Measurements from ENCODE around the gene ZNF169. TPM values are rescaled to one million over a fixed set of nuclear protein-coding genes. Genes with fewer than 3 reads are reported as not detected.
"Not testable (repeated sequence)": the region's sequence is repeated elsewhere in the genome, so short reads cannot be mapped to it uniquely, and the experiment has no call there.

Gene ZNF169
- total RNA-seq, 4 donors from 2014 or later = 8.9 to 27.3 (median 13.8) TPM

DNA sequence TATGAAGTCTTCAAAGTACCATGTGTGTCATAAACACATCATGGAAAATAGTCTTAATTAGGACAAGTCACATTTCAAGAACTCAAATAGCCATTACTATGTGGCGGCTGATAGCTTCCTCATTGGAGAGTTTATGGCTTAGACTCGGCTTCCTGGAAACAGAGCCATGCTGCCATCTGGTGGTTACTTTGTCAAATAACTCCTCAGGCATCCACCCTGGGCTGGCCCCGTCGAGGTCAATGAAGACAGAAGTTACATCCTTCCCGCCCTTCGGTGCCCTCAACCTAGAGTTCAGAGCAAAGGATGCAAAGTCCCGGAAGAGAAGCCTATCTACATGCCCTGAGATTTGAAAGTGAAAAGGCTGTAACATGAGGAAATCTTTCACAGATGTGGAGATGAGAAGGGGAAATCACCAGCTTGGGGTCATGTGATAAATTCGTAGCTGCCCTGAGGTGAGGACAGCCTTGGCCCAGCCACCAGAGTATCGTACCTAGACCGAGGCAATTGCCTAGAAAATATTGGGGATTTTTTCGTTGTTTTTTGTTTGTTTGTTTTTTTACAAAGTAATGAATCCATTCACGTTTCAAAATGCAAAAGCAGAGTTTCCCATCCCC, 45.5 kb upstream of the ZNF169 start:
- H3K36me3 ChIP-seq = no peaks in the 10 kb centered on the region
- no peak overlapping the region for H3K4me3 ChIP-seq (replicated peaks in 1 of 3)
- no peaks in the 10 kb centered on the region for H3K4me1 ChIP-seq
- DNase-seq = peak; percentile 66 to 68
- no peak overlapping the region for H3K27ac ChIP-seq
- WGBS, 2 donors = 20 to 25% methylated on average over 12 of the region's 12 CpGs
- H3K9me3 ChIP-seq = no peaks in the 10 kb centered on the region
- intact Hi-C loops (cut with DNase I) = loop anchor here (1.0 kb wide), 1 partner anchor 148 kb away; no protein-coding TSS in a partner anchor
- H3K27me3 ChIP-seq = no peaks in the 10 kb centered on the region
- TF ChIP-seq, protein P1, sequence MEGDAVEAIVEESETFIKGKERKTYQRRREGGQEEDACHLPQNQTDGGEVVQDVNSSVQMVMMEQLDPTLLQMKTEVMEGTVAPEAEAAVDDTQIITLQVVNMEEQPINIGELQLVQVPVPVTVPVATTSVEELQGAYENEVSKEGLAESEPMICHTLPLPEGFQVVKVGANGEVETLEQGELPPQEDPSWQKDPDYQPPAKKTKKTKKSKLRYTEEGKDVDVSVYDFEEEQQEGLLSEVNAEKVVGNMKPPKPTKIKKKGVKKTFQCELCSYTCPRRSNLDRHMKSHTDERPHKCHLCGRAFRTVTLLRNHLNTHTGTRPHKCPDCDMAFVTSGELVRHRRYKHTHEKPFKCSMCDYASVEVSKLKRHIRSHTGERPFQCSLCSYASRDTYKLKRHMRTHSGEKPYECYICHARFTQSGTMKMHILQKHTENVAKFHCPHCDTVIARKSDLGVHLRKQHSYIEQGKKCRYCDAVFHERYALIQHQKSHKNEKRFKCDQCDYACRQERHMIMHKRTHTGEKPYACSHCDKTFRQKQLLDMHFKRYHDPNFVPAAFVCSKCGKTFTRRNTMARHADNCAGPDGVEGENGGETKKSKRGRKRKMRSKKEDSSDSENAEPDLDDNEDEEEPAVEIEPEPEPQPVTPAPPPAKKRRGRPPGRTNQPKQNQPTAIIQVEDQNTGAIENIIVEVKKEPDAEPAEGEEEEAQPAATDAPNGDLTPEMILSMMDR (IDR thresholded peaks at IDR 0.05) = peak; percentile 54 to 91 (median 80)
- TF ChIP-seq POLR2A (IDR thresholded peaks at IDR 0.05) = no peak

DNA sequence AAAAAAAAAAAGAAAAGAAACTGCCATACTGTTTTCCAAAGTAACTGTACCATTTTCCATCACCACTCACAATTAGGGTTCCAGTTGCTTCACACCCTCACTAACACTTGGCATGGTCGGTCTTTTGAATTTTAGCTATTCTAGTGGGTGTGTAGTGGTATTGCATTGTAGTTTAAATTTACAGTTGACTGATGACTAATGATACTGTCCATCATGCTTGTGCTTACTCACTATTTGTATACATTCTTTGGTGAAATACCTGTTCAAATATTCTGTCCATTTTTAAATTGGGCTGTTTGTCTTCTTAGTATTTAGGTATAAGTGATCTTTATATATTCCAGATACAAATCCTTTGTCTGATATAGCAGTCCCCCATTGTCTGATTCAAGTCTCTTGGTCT, 36.2 kb upstream of the ZNF169 start:
- intact Hi-C loops (cut with DNase I) = no loop called here

DNA sequence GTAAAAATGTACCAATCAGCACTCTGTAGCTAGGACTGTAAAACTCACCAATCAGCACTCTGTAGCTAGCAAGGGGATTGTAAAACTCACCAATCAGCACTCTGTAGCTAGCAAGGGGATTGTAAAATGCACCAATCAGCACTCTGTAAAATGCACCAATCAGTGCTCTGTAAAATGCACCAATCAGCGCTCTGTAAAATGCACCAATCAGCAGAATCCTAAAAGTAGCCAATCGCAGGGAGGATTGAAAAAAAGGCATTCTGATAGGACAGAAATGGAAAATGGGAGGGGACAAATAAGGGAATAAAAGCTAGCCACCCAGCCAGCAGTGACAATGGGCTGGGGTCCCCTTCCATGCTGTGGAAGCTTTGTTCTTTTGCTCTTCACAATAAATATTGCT, 33.7 kb upstream of the ZNF169 start:
- 88 to 93% methylated on average over 2 of the region's 2 CpGs for WGBS, 2 donors
- H3K27me3 ChIP-seq; H3K4me3 ChIP-seq (replicated peaks in 1 of 3); H3K27ac ChIP-seq; H3K36me3 ChIP-seq; DNase-seq; H3K9me3 ChIP-seq; intact Hi-C loops (cut with DNase I); H3K4me1 ChIP-seq: not testable (repeated sequence)

More for the DNA sequence above, 36.2 kb upstream of the ZNF169 start:
- H3K4me1 ChIP-seq = no peaks in the 10 kb centered on the region
- H3K36me3 ChIP-seq = no peaks in the 10 kb centered on the region
- H3K27me3 ChIP-seq = no peaks in the 10 kb centered on the region
- no peaks in the 10 kb centered on the region for H3K9me3 ChIP-seq
- 82 to 85% methylated on average over 1 of the region's 1 CpG for WGBS, 2 donors
- H3K27ac ChIP-seq = no peak overlapping the region
- TF ChIP-seq POLR2A (IDR thresholded peaks at IDR 0.05) = no peak
- TF ChIP-seq, protein P1 (IDR thresholded peaks at IDR 0.05) = no peak
- H3K4me3 ChIP-seq (replicated peaks in 1 of 3) = no peak overlapping the region
- no peak for DNase-seq

DNA sequence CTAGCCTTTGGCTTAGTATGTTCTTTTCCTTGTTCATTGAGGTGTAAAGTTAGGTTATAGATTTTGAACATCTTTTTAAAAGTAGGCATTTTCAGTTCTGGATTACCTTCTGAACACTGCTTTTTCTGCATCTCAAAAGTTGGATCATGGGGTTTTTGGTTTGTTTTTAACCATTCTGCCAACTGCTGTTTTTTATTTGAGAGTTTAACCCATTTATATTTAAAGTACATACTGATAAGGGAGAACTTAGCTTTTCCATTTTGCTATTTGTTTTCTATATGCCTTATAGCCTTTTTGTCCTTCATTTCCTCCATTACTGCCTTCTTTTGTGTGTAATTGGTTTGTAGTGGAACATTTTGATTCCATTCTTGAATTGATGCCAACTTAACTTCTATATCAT, 30.5 kb upstream of the ZNF169 start:
- no peak for DNase-seq
- TF ChIP-seq, protein P1 (IDR thresholded peaks at IDR 0.05) = no peak
- intact Hi-C loops (cut with DNase I) = no loop called here
- no peaks in the 10 kb centered on the region for H3K27me3 ChIP-seq
- H3K27ac ChIP-seq = no peak overlapping the region
- H3K9me3 ChIP-seq = peaks cover 6% of the 10 kb centered on the region
- no peak overlapping the region for H3K4me3 ChIP-seq (replicated peaks in 1 of 3)
- no peaks in the 10 kb centered on the region for H3K36me3 ChIP-seq
- H3K4me1 ChIP-seq = no peaks in the 10 kb centered on the region

DNA sequence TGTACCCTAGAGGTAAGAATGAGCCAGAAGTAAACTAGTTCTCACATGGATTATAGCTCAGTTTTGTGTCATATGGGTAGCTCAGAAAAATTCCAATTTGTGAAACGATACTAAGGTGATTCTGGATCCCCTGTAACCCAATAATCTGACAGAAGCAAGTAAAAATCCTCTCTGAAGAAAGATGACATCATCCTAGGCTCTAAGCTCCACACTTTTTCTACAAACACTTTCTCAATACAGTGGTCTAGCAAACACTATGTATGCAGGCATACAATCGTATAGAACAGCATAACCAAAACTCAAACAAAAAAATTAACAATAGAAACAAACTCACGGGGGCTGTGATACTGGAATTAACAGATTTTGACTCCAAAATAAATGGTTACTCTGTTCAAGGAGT, 26.7 kb upstream of the ZNF169 start:
- no peaks in the 10 kb centered on the region for H3K4me1 ChIP-seq
- no peaks in the 10 kb centered on the region for H3K36me3 ChIP-seq
- WGBS, 2 donors = 80 to 86% methylated on average over 3 of the region's 3 CpGs
- no peak overlapping the region for H3K27ac ChIP-seq
- no peak overlapping the region for H3K4me3 ChIP-seq (replicated peaks in 1 of 3)
- intact Hi-C loops (cut with DNase I) = no loop called here
- no peak for DNase-seq
- TF ChIP-seq POLR2A (IDR thresholded peaks at IDR 0.05) = no peak
- TF ChIP-seq, protein P1 (IDR thresholded peaks at IDR 0.05) = no peak
- H3K9me3 ChIP-seq = peaks cover 6% of the 10 kb centered on the region
- H3K27me3 ChIP-seq = no peaks in the 10 kb centered on the region

DNA sequence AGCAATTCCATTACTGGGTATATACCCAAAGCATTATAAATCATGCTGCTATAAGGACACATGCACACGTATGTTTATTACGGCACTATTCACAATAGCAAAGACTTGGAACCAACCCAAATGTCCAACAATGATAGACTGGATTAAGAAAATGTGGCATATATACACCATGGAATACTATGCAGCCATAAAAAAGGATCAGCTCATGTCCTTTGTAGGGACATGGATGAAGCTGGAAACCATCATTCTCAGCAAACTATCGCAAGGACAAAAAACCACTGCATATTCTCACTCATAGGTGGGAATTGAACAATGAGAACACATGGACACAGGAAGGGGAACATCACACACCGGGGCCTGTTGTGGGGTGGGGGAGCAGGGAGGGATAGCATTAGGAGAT, 18.0 kb upstream of the ZNF169 start:
- H3K9me3 ChIP-seq; H3K27ac ChIP-seq; intact Hi-C loops (cut with DNase I); H3K36me3 ChIP-seq; H3K4me3 ChIP-seq (replicated peaks in 1 of 3); DNase-seq; H3K27me3 ChIP-seq; H3K4me1 ChIP-seq: not testable (repeated sequence)
- 97 to 99% methylated on average over 4 of the region's 4 CpGs for WGBS, 2 donors
